Upper lobe of left lung (tissue), 6 donors: ENCODE results near the gene COA7. TPM values are rescaled to one million over a fixed set of nuclear protein-coding genes. Genes with fewer than 3 reads are reported as not detected.

Experiments
- ATAC-seq, 2 donors: fragments of 200-7000 bp; cut with Tn5 transposase; one replicate each; pipeline ENCODE4 v1.9.1; 2022; ENCODE audit warnings: mild to moderate bottlenecking in 2 of 2, moderate library complexity in 2 of 2; ENCODE audit not compliant: low FRiP score in 2 of 2
- DNase-seq, 2 donors: peaks; one replicate each; pipeline ENCODE4 v3.0.0-alpha.2; 2019 to 2020
- H3K27ac ChIP-seq, 4 donors: fragments of 200-600 bp; sonication (generic); one replicate each; pipeline ENCODE4 v1.5.1; 2016 to 2019
- H3K27me3 ChIP-seq, 4 donors: fragments of 200-600 bp; sonication (generic); one replicate each; pipeline ENCODE4 v1.5.1; 2017 to 2019
- H3K36me3 ChIP-seq, 4 donors: fragments of 200-600 bp; sonication (generic); one replicate each; pipeline ENCODE4 v1.5.1; 2016 to 2019
- H3K4me1 ChIP-seq, 4 donors: fragments of 200-600 bp; sonication (generic); one replicate each; pipeline ENCODE4 v1.5.1; 2018 to 2019
- H3K4me3 ChIP-seq, 4 donors: fragments of 200-600 bp; sonication (generic); one replicate each; pipeline ENCODE4 v1.5.1; 2017 to 2019; ENCODE audit warnings: mild to moderate bottlenecking in 2 of 4, moderate library complexity in 1 of 4
- H3K9me3 ChIP-seq, 4 donors: fragments of 200-600 bp; sonication (generic); one replicate each; pipeline ENCODE4 v1.5.1; 2018 to 2019
- CTCF ChIP-seq, 6 experiments: fragments of 450-650 bp in 4 of 6; fragments of 200-600 bp in 2 of 6; sonication (generic) in 2 of 6; IDR thresholded peaks; one replicate each; pipeline ENCODE4 v1.5.1; 2016 to 2019; ENCODE audit warnings: antibody characterized with exemption in 6 of 6
- EP300 ChIP-seq, 4 donors: sonication (generic); formaldehyde crosslinking; IDR thresholded peaks; one replicate each; pipeline ENCODE4 v1.5.1; 2017; ENCODE audit warnings: antibody characterized with exemption in 4 of 4, control low read depth in 2 of 4
- POLR2A ChIP-seq, 4 donors: fragments of 450-650 bp; IDR thresholded peaks; one replicate each; pipeline ENCODE4 v1.5.1; 2016 to 2017; ENCODE audit warnings: antibody characterized with exemption in 4 of 4, mild to moderate bottlenecking in 2 of 4
- POLR2AphosphoS5 ChIP-seq, 2 donors: sonication (generic); formaldehyde crosslinking; IDR thresholded peaks; one replicate each; pipeline ENCODE4 v1.5.1; 2017; ENCODE audit warnings: antibody characterized with exemption in 2 of 2
- WGBS, 2 donors: methylation state at CpG; one replicate each; pipeline ENCODE4 v1.1.5; 2017 to 2018; 5-methylcytosine and 5-hydroxymethylcytosine counted together
- total RNA-seq, 6 donors: library from RNA; depleted of rRNA in 4 of 6; stranded (reverse); fragments of >200 nt in 4 of 6; gene quantifications; one replicate each; pipeline versions ENCODE4 v1.1.0 to v1.2.1, GENCODE V29; 2016 to 2021
- donor health status: DM: no; HTN: no; CAD: no; lungs with moderate emphysema.
- donor health status: DM: no; HTN: yes; CAD: no; lungs with severe emphysema.

Gene COA7
- total RNA-seq, 6 donors from 2014 or later: 2.2 to 20.8 (median 10.6) TPM

- Histone ChIP-seq H3K9me3 (no peaks in the 10 kb centered on the region), H3K27me3 (no peaks in the 10 kb centered on the region), H3K36me3 (no peaks in the 10 kb centered on the region), H3K4me3 (no peak overlapping the region), H3K4me1 (peaks cover 0 to 4% (median 0%) of the 10 kb centered on the region in 4 donors), H3K27ac (no peak overlapping the region)
- TF ChIP-seq POLR2AphosphoS5 (IDR thresholded peaks at IDR 0.05): no peak
- no peak for TF ChIP-seq CTCF (IDR thresholded peaks at IDR 0.05)
- TF ChIP-seq EP300 (IDR thresholded peaks at IDR 0.05): no peak
- TF ChIP-seq POLR2A (IDR thresholded peaks at IDR 0.05): no peak
- peak in 1 of 2 donors; percentile 33 for DNase-seq
- ATAC-seq: no peak
- WGBS, 2 donors: 35 to 43% methylated on average over 13 of the region's 13 CpGs
Observed at GRCh38 chr1:52662645-52663313, 35.4 kb downstream of the COA7 start.

GRCh38 chr1:52660807-52661206 lies 37.3 kb downstream of the COA7 start:
- Histone ChIP-seq H3K9me3 (no peaks in the 10 kb centered on the region), H3K4me3 (no peak overlapping the region), H3K4me1 (peaks cover 0 to 4% (median 0%) of the 10 kb centered on the region in 4 donors), H3K27ac (no peak overlapping the region), H3K27me3 (no peaks in the 10 kb centered on the region), H3K36me3 (no peaks in the 10 kb centered on the region)
- WGBS, 2 donors: 51 to 89% methylated on average over 3 of the region's 3 CpGs
- ATAC-seq: no peak
- DNase-seq: no peak
- TF ChIP-seq POLR2A (IDR thresholded peaks at IDR 0.05) (no peak), POLR2AphosphoS5 (IDR thresholded peaks at IDR 0.05) (no peak), CTCF (IDR thresholded peaks at IDR 0.05) (no peak), EP300 (IDR thresholded peaks at IDR 0.05) (no peak)

- DNase-seq (no peak), ATAC-seq (no peak)
- peaks cover 0 to 4% (median 0%) of the 10 kb centered on the region in 4 donors for H3K4me1 ChIP-seq
- H3K36me3 ChIP-seq: no peaks in the 10 kb centered on the region
- no peak overlapping the region for H3K4me3 ChIP-seq
- no peak for TF ChIP-seq POLR2AphosphoS5 (IDR thresholded peaks at IDR 0.05)
- no peak for TF ChIP-seq CTCF (IDR thresholded peaks at IDR 0.05)
- no peak for TF ChIP-seq EP300 (IDR thresholded peaks at IDR 0.05)
- WGBS, 2 donors: 84 to 85% methylated on average over 8 to 13 of the region's 13 CpGs
- H3K27ac ChIP-seq: no peak overlapping the region
- H3K9me3 ChIP-seq: no peaks in the 10 kb centered on the region
- no peaks in the 10 kb centered on the region for H3K27me3 ChIP-seq
Observed at GRCh38 chr1:52659851-52660596, 38.1 kb downstream of the COA7 start.

GRCh38 chr1:52659356-52659755 lies 38.8 kb downstream of the COA7 start:
- Histone ChIP-seq H3K9me3 (no peaks in the 10 kb centered on the region), H3K27ac (no peak overlapping the region), H3K27me3 (no peaks in the 10 kb centered on the region), H3K4me3 (no peak overlapping the region), H3K4me1 (peaks cover 0 to 4% (median 0%) of the 10 kb centered on the region in 4 donors), H3K36me3 (no peaks in the 10 kb centered on the region)
- 91 to 97% methylated on average over 2 to 3 of the region's 3 CpGs for WGBS, 2 donors
- TF ChIP-seq EP300 (IDR thresholded peaks at IDR 0.05) (no peak), POLR2A (IDR thresholded peaks at IDR 0.05) (no peak), CTCF (IDR thresholded peaks at IDR 0.05) (no peak), POLR2AphosphoS5 (IDR thresholded peaks at IDR 0.05) (no peak)
- ATAC-seq: no peak
- no peak for DNase-seq
